ENCODE results near the gene NEK4.

Gene NEK4

GRCh38 chr3:52792961-52793695 lies 22.4 kb upstream of the NEK4 start:
- no peak for DNase-seq

GRCh38 chr3:52792413-52792812 lies 21.7 kb upstream of the NEK4 start:
- no peak for DNase-seq

GRCh38 chr3:52791928-52792327 lies 21.2 kb upstream of the NEK4 start:
- no peak for DNase-seq

- no peak for DNase-seq
Observed at GRCh38 chr3:52791366-52791765, 20.6 kb upstream of the NEK4 start.

- no peak for DNase-seq
Observed at GRCh38 chr3:52790741-52791140, 20.0 kb upstream of the NEK4 start.

GRCh38 chr3:52790337-52790736 lies 19.6 kb upstream of the NEK4 start:
- no peak for DNase-seq

- DNase-seq: no peak
Observed at GRCh38 chr3:52789746-52790040, 19.0 kb upstream of the NEK4 start.

- no peak for DNase-seq
Observed at GRCh38 chr3:52788890-52789745, 18.4 kb upstream of the NEK4 start.

GRCh38 chr3:52787672-52788625 lies 17.2 kb upstream of the NEK4 start:
- DNase-seq: no peak

- DNase-seq: no peak
Observed at GRCh38 chr3:52787246-52787645, 16.5 kb upstream of the NEK4 start.

- no peak for DNase-seq
Observed at GRCh38 chr3:52786330-52787215, 15.8 kb upstream of the NEK4 start.

GRCh38 chr3:52784931-52785590 lies 14.3 kb upstream of the NEK4 start:
- no peak for DNase-seq

- no peak for DNase-seq
Observed at GRCh38 chr3:52784021-52784621, 13.4 kb upstream of the NEK4 start.

GRCh38 chr3:52783211-52783555 lies 12.4 kb upstream of the NEK4 start:
- DNase-seq: no peak

- DNase-seq: no peak
Observed at GRCh38 chr3:52782412-52783210, 11.9 kb upstream of the NEK4 start.

GRCh38 chr3:52781741-52782140 lies 11.0 kb upstream of the NEK4 start:
- DNase-seq: no peak

GRCh38 chr3:52779837-52780585 lies 9.3 kb upstream of the NEK4 start:
- DNase-seq: no peak

GRCh38 chr3:52779011-52779836 lies 8.5 kb upstream of the NEK4 start:
- no peak for DNase-seq
